Thyroid gland (tissue), 4 donors: ENCODE measurements around the gene MCM3AP. TPM values are rescaled to one million over a fixed set of nuclear protein-coding genes. Genes with fewer than 3 reads are reported as not detected.
"Not testable (repeated sequence)": the region's sequence is repeated elsewhere in the genome, so short reads cannot be mapped to it uniquely, and the experiment has no call there.

Experiments
- DNase-seq, 2 donors: peaks; one replicate each; pipeline ENCODE4 v3.0.0-alpha.2; 2019
- H3K27ac ChIP-seq, 3 donors: fragments of 200-600 bp; sonication (generic); 1 replicate in 2 of 3; 2 replicates in 1 of 3; pipeline ENCODE4 v1.5.1; 2016 to 2019; ENCODE audit warnings: mild to moderate bottlenecking in 1 of 3, moderate library complexity in 1 of 3
- H3K27me3 ChIP-seq: fragments of 200-600 bp; sonication (generic); one replicate; pipeline ENCODE4 v1.5.1; 2019
- H3K36me3 ChIP-seq, 2 donors: fragments of 200-600 bp; sonication (generic); one replicate each; pipeline ENCODE4 v1.5.1; 2016 to 2019
- H3K4me1 ChIP-seq, 2 donors: fragments of 200-600 bp; sonication (generic); one replicate each; pipeline ENCODE4 v1.5.1; 2017 to 2019
- H3K4me3 ChIP-seq, 3 donors: fragments of 200-600 bp; sonication (generic); replicated peaks in 1 of 3; 1 replicate in 2 of 3; 2 replicates in 1 of 3; pipeline ENCODE4 v1.5.1; 2016; ENCODE audit warnings: mild to moderate bottlenecking in 1 of 3
- H3K9me3 ChIP-seq: fragments of 200-600 bp; sonication (generic); one replicate; pipeline ENCODE4 v1.5.1; 2017
- POLR2A ChIP-seq, 2 donors: fragments of 450-650 bp; IDR thresholded peaks; one replicate each; pipeline ENCODE4 v1.6.1; 2017; ENCODE audit warnings: antibody characterized with exemption in 2 of 2, mild to moderate bottlenecking in 2 of 2, moderate library complexity in 1 of 2
- WGBS, 2 donors: methylation state at CpG; one replicate each; pipeline ENCODE4 v1.1.5; 2017; 5-methylcytosine and 5-hydroxymethylcytosine counted together
- intact Hi-C: fragments of 100-400 bp; cut with DNase I; formaldehyde crosslinking; loops from one replicate; pipeline ENCODE4 v1.15.1; 2023
- total RNA-seq, 4 donors: library from RNA; depleted of rRNA; stranded (reverse); fragments of >200 nt; gene quantifications; one replicate each; pipeline ENCODE4 v1.2.3, GENCODE V29; 2016
- TF ChIP-seq, protein P1 (sequence below), 6 experiments: fragments of 200-600 bp in 3 of 6; fragments of 450-650 bp in 3 of 6; sonication (generic) in 3 of 6; IDR thresholded peaks; one replicate each; pipeline ENCODE4 v1.5.1; 2016 to 2019; ENCODE audit warnings: antibody characterized with exemption in 6 of 6, mild to moderate bottlenecking in 2 of 6, inconsistent platforms in 1 of 6, moderate library complexity in 1 of 6

MCM3AP gene
- total RNA-seq, 4 donors from 2014 or later: 65.7 to 116 (median 81.0) TPM

DNA sequence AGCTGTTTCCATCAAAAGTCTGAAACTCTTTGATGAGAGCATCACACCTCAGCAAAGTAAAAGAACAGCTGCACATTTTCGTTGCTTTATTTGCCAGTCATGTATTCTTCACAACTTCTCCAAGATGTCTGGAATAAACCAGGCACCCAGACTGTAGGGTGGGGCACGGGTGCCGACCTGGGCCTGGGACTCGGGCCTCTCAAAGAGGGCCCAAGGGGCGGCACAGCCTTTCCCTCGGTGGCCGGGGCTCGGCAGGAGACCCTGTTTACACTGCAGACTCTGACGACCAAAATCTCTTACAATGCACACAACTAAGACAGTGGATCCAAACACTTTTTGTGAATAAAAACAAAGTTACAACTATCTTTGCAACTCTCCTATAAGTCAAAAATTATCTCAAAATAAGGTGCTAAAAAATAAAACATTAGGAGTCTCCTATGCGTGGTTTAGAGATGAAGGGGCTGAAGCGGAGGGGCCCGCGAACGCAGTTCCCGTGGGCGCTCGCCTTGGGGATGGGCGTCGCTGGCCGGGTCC, 57.5 kb downstream of the MCM3AP start:
- DNase-seq: no peak
- intact Hi-C loops: loop anchor here (5.0 kb wide), 1 partner anchor 256 kb away; no protein-coding TSS in a partner anchor
- peak overlapping the region; percentile 15 to 74 (median 74) for H3K27ac ChIP-seq
- H3K4me1 ChIP-seq: peaks cover 13 to 18% of the 10 kb centered on the region in 2 donors
- no peak for TF ChIP-seq POLR2A (IDR thresholded peaks at IDR 0.05)
- TF ChIP-seq, protein P1, sequence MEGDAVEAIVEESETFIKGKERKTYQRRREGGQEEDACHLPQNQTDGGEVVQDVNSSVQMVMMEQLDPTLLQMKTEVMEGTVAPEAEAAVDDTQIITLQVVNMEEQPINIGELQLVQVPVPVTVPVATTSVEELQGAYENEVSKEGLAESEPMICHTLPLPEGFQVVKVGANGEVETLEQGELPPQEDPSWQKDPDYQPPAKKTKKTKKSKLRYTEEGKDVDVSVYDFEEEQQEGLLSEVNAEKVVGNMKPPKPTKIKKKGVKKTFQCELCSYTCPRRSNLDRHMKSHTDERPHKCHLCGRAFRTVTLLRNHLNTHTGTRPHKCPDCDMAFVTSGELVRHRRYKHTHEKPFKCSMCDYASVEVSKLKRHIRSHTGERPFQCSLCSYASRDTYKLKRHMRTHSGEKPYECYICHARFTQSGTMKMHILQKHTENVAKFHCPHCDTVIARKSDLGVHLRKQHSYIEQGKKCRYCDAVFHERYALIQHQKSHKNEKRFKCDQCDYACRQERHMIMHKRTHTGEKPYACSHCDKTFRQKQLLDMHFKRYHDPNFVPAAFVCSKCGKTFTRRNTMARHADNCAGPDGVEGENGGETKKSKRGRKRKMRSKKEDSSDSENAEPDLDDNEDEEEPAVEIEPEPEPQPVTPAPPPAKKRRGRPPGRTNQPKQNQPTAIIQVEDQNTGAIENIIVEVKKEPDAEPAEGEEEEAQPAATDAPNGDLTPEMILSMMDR (IDR thresholded peaks at IDR 0.05): no peak
- H3K36me3 ChIP-seq: no peaks in the 10 kb centered on the region
- peak overlapping the region; percentile 59 to 95 (median 94) for H3K4me3 ChIP-seq
- H3K27me3 ChIP-seq: no peaks in the 10 kb centered on the region
- whole genome bisulfite sequencing, 2 donors: 4 to 9% methylated on average over 20 of the region's 20 CpGs
- H3K9me3 ChIP-seq: no peaks in the 10 kb centered on the region

DNA sequence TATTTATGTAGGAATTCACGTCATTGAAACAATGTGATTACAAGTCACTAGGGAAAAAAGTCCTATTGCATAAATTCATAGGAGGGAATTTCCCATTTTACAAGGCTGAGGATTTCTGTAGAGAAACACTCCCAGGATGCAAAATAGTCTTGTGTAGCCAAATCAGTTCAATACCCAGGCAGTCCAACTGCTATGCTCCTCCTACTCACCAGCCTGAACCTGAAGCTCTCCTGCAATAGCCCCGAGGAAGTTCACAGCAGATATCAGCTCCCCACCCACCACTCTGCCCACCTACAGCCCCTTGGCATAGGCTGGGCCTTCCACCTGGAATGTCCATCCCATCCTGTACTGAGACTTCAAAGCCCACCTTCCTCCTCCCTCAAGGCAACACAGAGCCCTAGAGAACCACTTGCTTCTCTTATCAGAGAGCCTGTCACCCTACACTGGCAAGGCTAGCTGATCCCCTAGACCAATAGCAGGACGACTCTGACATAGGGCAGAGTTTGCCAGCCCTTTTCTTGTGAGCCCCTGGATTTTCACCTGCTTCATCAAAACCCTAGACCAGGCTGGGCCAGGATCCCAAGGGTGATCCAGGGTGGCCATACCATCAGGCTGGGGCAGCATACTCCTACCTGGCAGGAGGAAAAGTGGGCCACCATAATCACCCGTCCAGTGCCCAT, 58.4 kb downstream of the MCM3AP start:
- no peak for DNase-seq
- H3K27ac ChIP-seq: no peak overlapping the region
- peaks cover 13 to 18% of the 10 kb centered on the region in 2 donors for H3K4me1 ChIP-seq
- 68 to 76% methylated on average over 4 of the region's 4 CpGs for WGBS, 2 donors
- TF ChIP-seq, protein P1 (IDR thresholded peaks at IDR 0.05): no peak
- TF ChIP-seq POLR2A (IDR thresholded peaks at IDR 0.05): no peak
- intact Hi-C loops: loop anchor here (5.0 kb wide), 1 partner anchor 255 kb away; no protein-coding TSS in a partner anchor
- peak overlapping the region in 1 of 3 donors; percentile 94 for H3K4me3 ChIP-seq
- H3K36me3 ChIP-seq: no peaks in the 10 kb centered on the region
- no peaks in the 10 kb centered on the region for H3K9me3 ChIP-seq
- no peaks in the 10 kb centered on the region for H3K27me3 ChIP-seq

DNA sequence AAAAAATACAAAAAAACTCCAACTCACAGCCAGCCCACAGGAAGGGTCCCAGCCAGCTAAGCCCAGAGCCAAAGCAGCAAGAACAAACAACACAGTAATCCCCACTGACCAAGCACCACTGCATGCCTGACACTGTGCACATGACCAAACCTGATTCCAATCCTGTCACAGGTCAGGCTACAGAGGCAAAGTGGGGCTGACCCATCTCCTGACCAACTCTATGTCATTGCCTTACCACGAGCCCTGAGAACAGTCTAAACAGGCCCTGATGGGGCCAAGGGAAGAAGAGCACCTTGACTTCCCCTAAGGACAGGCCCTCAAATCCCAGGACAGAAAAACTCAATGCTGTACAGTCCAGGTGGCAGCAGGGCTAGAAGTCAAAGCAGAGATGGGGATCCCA, 59.3 kb downstream of the MCM3AP start:
- Histone ChIP-seq H3K9me3 (no peaks in the 10 kb centered on the region), H3K4me1 (peaks cover 13 to 18% of the 10 kb centered on the region in 2 donors), H3K36me3 (no peaks in the 10 kb centered on the region), H3K27ac (peak overlapping the region in 1 of 3 donors; percentile 2), H3K27me3 (no peaks in the 10 kb centered on the region), H3K4me3 (no peak overlapping the region)
- no peak for DNase-seq
- intact Hi-C loops: loop anchor here (5.0 kb wide), 1 partner anchor 254 kb away; no protein-coding TSS in a partner anchor
- no peak for TF ChIP-seq POLR2A (IDR thresholded peaks at IDR 0.05)
- TF ChIP-seq, protein P1 (IDR thresholded peaks at IDR 0.05): no peak
- 93% methylated on average over 1 of the region's 1 CpG; no CpG with 5 or more reads in 1 of the 2 donors for WGBS, 2 donors

DNA sequence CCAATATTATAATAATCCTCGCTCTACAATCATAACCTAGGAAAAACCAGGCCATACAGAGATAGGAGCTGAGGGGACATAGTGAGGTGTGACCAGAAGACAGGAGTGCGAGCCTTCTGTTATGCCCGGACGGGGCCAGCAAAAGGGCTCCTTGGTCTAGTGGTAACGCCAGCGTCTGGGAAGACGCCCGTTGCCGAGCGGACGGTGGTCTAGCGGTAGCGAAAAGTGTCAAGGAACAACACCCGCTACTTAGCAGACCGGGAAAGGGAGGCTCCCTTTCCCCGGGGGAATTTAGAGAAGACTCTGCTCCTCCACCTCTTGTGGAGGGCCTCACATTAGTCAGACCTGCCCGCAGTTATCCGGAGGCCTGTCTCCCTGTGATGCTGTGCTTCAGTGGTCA, 61.8 kb downstream of the MCM3AP start:
- H3K4me3 ChIP-seq, H3K36me3 ChIP-seq, intact Hi-C loops, H3K9me3 ChIP-seq, DNase-seq, H3K27ac ChIP-seq, H3K27me3 ChIP-seq: not testable (repeated sequence)
- WGBS, 2 donors: 91 to 96% methylated on average over 15 to 18 of the region's 18 CpGs
- peaks cover 8 to 12% of the 10 kb centered on the region in 2 donors for H3K4me1 ChIP-seq

DNA sequence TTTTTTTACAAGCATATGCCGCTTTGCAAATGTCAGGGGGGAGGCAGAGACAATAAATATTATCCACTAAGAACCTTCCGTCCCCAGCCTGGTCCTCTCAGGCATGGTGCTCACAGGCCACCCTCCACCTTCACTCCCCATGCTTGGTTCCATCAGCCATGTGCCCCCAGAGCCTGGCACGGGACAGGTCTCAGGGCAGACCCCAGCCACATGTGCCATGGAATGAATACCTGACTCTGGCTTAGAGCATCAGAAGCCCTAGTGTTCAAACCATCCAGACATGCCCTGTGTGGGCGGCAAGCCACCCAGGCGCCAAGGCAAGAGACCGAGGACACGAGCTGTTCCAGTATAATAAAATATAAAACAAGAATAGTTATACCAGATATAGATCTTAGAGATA, 62.2 kb downstream of the MCM3AP start:
- 80 to 97% methylated on average over 7 of the region's 7 CpGs for WGBS, 2 donors
- Histone ChIP-seq H3K9me3 (no peaks in the 10 kb centered on the region), H3K27ac (no peak overlapping the region), H3K4me1 (peaks cover 8 to 12% of the 10 kb centered on the region in 2 donors), H3K27me3 (no peaks in the 10 kb centered on the region), H3K4me3 (no peak overlapping the region), H3K36me3 (peaks cover 0 to 9% of the 10 kb centered on the region in 2 donors)
- intact Hi-C loops: no loop called here
- no peak for TF ChIP-seq POLR2A (IDR thresholded peaks at IDR 0.05)
- TF ChIP-seq, protein P1 (IDR thresholded peaks at IDR 0.05): no peak
- DNase-seq: no peak
